HCT116 (cell line): ENCODE results near the gene BTNL2. TPM values are rescaled to one million over a fixed set of nuclear protein-coding genes. Genes with fewer than 3 reads are reported as not detected.

Source experiments
- ATAC-seq: fragments of 200-7000 bp; cut with Tn5 transposase; 2 replicates; pipeline ENCODE4 v1.9.1; 2020; ENCODE audit warnings: mild to moderate bottlenecking, moderate library complexity
- BruUV-seq: library from RNA; stranded (reverse); fragments of 400-500 nt; replicated peaks from 2 replicates; lab custom pipeline; 2021; lab: Mats Ljungman, UMichigan
- CTCF ChIA-PET: fragments of 300-600 bp; sonication (Branson Sonifier 250); formaldehyde crosslinking; loops from one replicate; lab custom pipeline; 2021; ENCODE audit warnings: antibody characterized with exemption; lab: Charles Lee
- POLR2A ChIA-PET: fragments of 300-600, 350-600 bp; sonication (Branson Sonifier 250); formaldehyde crosslinking; loops from one replicate; lab custom pipeline; 2021; ENCODE audit warnings: antibody characterized with exemption; lab: Charles Lee
- RAD21 ChIA-PET, 2 experiments: fragments of 300-600 bp; sonication (Branson Sonifier 250); formaldehyde crosslinking; loops; one replicate each; lab custom pipeline; 2023; ENCODE audit warnings: low total read pairs in 2 of 2; ENCODE audit not compliant: uncharacterized antibody in 2 of 2, unreplicated experiment in 2 of 2, low non-redundant PET in 1 of 2; lab: Charles Lee
- DNase-seq: peaks from one replicate; pipeline ENCODE4 v3.0.0-alpha.2; 2010; ENCODE audit warnings: low read depth, low spot score
- H2AFZ ChIP-seq: fragments of 200-600 bp; shearing (Covaris generic), sonication (generic); 2 replicates; pipeline ENCODE4 v1.6.1; 2017; ENCODE audit warnings: low read depth, mixed run types, mixed read lengths, antibody characterized with exemption, low read length; ENCODE audit not compliant: poor library complexity, severe bottlenecking
- H3K27ac ChIP-seq: 2 replicates; pipeline ENCODE4 v1.5.1; 2012; ENCODE audit warnings: low read depth, low read length
- H3K27me3 ChIP-seq: fragments of 200-600 bp; sonication (generic); 2 replicates; pipeline ENCODE4 v1.6.1; 2016; ENCODE audit warnings: mixed run types, low read length, mixed read lengths; ENCODE audit not compliant: insufficient read depth
- H3K36me3 ChIP-seq, 2 experiments: fragments of 200-500 bp in 1 of 2; fragments of 200-600 bp in 1 of 2; sonication (Bioruptor generic) in 1 of 2; sonication (generic) in 1 of 2; 2 replicates each; pipeline versions ENCODE4 v1.5.1 to v1.6.1; 2014 to 2016; ENCODE audit warnings: low read length in 2 of 2, inconsistent platforms in 1 of 2, mixed read lengths in 1 of 2, mixed run types in 1 of 2; ENCODE audit not compliant: insufficient read depth in 2 of 2, control insufficient read depth in 1 of 2
- H3K4me1 ChIP-seq, 2 experiments: fragments of 200-600 bp in 1 of 2; sonication (generic) in 1 of 2; 2 replicates each; pipeline versions ENCODE4 v1.5.1 to v1.6.1; 2012 to 2017; ENCODE audit warnings: low read length in 2 of 2, inconsistent platforms in 1 of 2, mild to moderate bottlenecking in 1 of 2, mixed read lengths in 1 of 2, mixed run types in 1 of 2, moderate library complexity in 1 of 2; ENCODE audit not compliant: insufficient read depth in 2 of 2, control insufficient read depth in 1 of 2
- H3K4me2 ChIP-seq: fragments of 200-600 bp; sonication (generic); 2 replicates; pipeline ENCODE4 v1.6.1; 2017; ENCODE audit warnings: mixed run types, low read length, mixed read lengths
- H3K4me3 ChIP-seq, 2 experiments: fragments of 200-600 bp in 1 of 2; sonication (generic) in 1 of 2; replicated peaks in 1 of 2; 2 replicates each; pipeline ENCODE4 v1.5.1; 2011 to 2016; ENCODE audit warnings: low read length in 2 of 2, control low read depth in 1 of 2, low read depth in 1 of 2, mild to moderate bottlenecking in 1 of 2, mixed read lengths in 1 of 2, mixed run types in 1 of 2
- H3K79me2 ChIP-seq: fragments of 200-600 bp; sonication (generic); 2 replicates; pipeline ENCODE4 v1.6.1; 2017; ENCODE audit warnings: mild to moderate bottlenecking, mixed run types, low read length, moderate library complexity, mixed read lengths; ENCODE audit not compliant: insufficient read depth
- H3K9ac ChIP-seq: fragments of 200-600 bp; sonication (generic); 2 replicates; pipeline ENCODE4 v1.6.1; 2016; ENCODE audit warnings: low read length, mixed read lengths
- H3K9me2 ChIP-seq: fragments of 200-600 bp; sonication (generic), shearing (Covaris generic); 2 replicates; pipeline ENCODE4 v1.6.1; 2017; ENCODE audit warnings: mixed run types, mild to moderate bottlenecking, moderate library complexity; ENCODE audit not compliant: insufficient read depth
- H3K9me3 ChIP-seq, 2 experiments: fragments of 200-500 bp in 1 of 2; fragments of 200-600 bp in 1 of 2; sonication (Bioruptor generic) in 1 of 2; sonication (generic) in 1 of 2; 2 replicates each; pipeline ENCODE4 v1.6.1; 2014 to 2017; ENCODE audit warnings: low read length in 2 of 2, mixed read lengths in 2 of 2, inconsistent platforms in 1 of 2, low read depth in 1 of 2, mild to moderate bottlenecking in 1 of 2, mixed run types in 1 of 2, moderate library complexity in 1 of 2; ENCODE audit not compliant: control insufficient read depth in 1 of 2, insufficient read depth in 1 of 2
- H4K20me1 ChIP-seq: fragments of 200-600 bp; sonication (generic), shearing (Covaris generic); 2 replicates; pipeline ENCODE4 v1.6.1; 2017; ENCODE audit warnings: mixed run types, mild to moderate bottlenecking, moderate library complexity; ENCODE audit not compliant: insufficient read depth
- CBX3 ChIP-seq: IDR thresholded peaks from 2 replicates; pipeline ENCODE4 v1.6.1; 2012; ENCODE audit warnings: low read depth
- CTCF ChIP-seq, 3 experiments: fragments of 200-600 bp in 1 of 3; sonication (generic) in 1 of 3; IDR thresholded peaks in 2 of 3; conservative IDR thresholded peaks in 1 of 3; 2 replicates each; pipeline ENCODE4 v1.5.1; 2012 to 2017; ENCODE audit warnings: low read depth in 2 of 3, low read length in 2 of 3, antibody characterized with exemption in 1 of 3, borderline replicate concordance in 1 of 3, control low read depth in 1 of 3, mild to moderate bottlenecking in 1 of 3, mixed read lengths in 1 of 3, mixed run types in 1 of 3, moderate library complexity in 1 of 3; ENCODE audit not compliant: insufficient read depth in 1 of 3
- EGR1 ChIP-seq: IDR thresholded peaks from 2 replicates; pipeline ENCODE4 v1.6.1; 2012; ENCODE audit warnings: low read depth
- ELF1 ChIP-seq: IDR thresholded peaks from 2 replicates; pipeline ENCODE4 v1.6.1; 2012; ENCODE audit warnings: low read depth, borderline replicate concordance
- EZH2phosphoT487 ChIP-seq: fragments of 200-600 bp; IDR thresholded peaks from 2 replicates; pipeline ENCODE4 v1.6.1; 2018; ENCODE audit warnings: antibody characterized with exemption, borderline replicate concordance
- FOSL1 ChIP-seq: IDR thresholded peaks from 2 replicates; pipeline ENCODE4 v1.6.1; 2012; ENCODE audit warnings: low read depth
- POLR2A ChIP-seq: IDR thresholded peaks from 2 replicates; pipeline ENCODE4 v1.7.0; 2011; ENCODE audit warnings: borderline replicate concordance; ENCODE audit not compliant: insufficient read depth, insufficient read length; ENCODE audit errors: extremely low read depth
- POLR2AphosphoS5 ChIP-seq: IDR thresholded peaks from 2 replicates; pipeline ENCODE4 v1.6.1; 2011; ENCODE audit warnings: mild to moderate bottlenecking, low read depth, low read length, moderate library complexity
- RAD21 ChIP-seq: IDR thresholded peaks from 2 replicates; pipeline ENCODE4 v1.6.1; 2012; ENCODE audit warnings: low read depth, mild to moderate bottlenecking
- SIN3A ChIP-seq: IDR thresholded peaks from 2 replicates; pipeline ENCODE4 v1.6.1; 2012; ENCODE audit warnings: low read depth
- SP1 ChIP-seq: IDR thresholded peaks from 2 replicates; pipeline ENCODE4 v1.6.1; 2012; ENCODE audit warnings: low read depth
- TCF7L2 ChIP-seq: IDR thresholded peaks from 2 replicates; pipeline ENCODE4 v1.7.0; 2011; ENCODE audit warnings: borderline replicate concordance, inconsistent platforms; ENCODE audit not compliant: insufficient read depth, insufficient read length; ENCODE audit errors: extremely low read depth
- ZFX ChIP-seq: fragments of 450-650 bp; IDR thresholded peaks from 2 replicates; pipeline ENCODE4 v1.6.1; 2017
- ZNF274 ChIP-seq: fragments of 200-500 bp; sonication (Bioruptor generic); IDR thresholded peaks from 2 replicates; pipeline ENCODE4 v1.6.1; 2014; ENCODE audit warnings: mild to moderate bottlenecking, low read depth, low read length, inconsistent platforms
- intact Hi-C: fragments of 100-400 bp; cut with micrococcal nuclease; formaldehyde crosslinking; loops from 2 replicates; pipeline ENCODE4 v1.10.0; 2022
- total RNA-seq: library from RNA; stranded (reverse); gene quantifications from one replicate; pipeline ENCODE4 v1.2.1, GENCODE V29; 2021; ENCODE audit not compliant: unreplicated experiment
- TF ChIP-seq, protein P1 (sequence below): IDR thresholded peaks from 2 replicates; pipeline ENCODE4 v1.6.1; 2012
- TF ChIP-seq, protein P2 (sequence below): IDR thresholded peaks from 2 replicates; pipeline ENCODE4 v1.6.1; 2012; ENCODE audit warnings: low read depth
- TF ChIP-seq, protein P3 (sequence below): IDR thresholded peaks from 2 replicates; pipeline ENCODE4 v1.6.1; 2011; ENCODE audit warnings: mild to moderate bottlenecking, low read length, moderate library complexity; ENCODE audit not compliant: insufficient replicate concordance; ENCODE audit errors: extremely low read depth
- TF ChIP-seq, protein P4 (sequence below): IDR thresholded peaks from 2 replicates; pipeline ENCODE4 v1.6.1; 2012

Gene BTNL2
- total RNA-seq, 1 experiment from 2014 or later = not detected

DNA sequence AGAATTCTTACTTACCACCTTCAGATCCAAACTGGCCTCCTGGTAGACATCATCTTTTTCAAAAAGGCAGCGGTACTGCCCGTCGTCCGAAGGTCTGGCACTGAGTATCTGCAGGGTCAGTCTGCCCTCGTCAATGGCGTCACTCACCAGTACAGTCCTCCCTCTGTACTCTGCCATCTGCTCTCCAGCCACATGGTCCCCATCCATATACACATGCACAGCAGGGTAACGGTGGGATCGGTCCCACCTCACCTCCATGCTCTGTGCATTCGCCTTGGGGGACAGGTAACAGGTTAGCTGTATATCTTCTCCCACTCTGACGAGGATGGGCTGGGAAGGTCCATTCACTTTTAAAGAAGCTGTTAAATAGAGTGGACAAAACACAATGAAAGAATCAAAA lies 11.0 kb downstream of the BTNL2 start:
- DNase-seq = no peak

More for the DNA sequence above, 11.0 kb downstream of the BTNL2 start:
- peaks cover 0 to 7% of the 10 kb centered on the region in 2 experiments; a peak in 2 of 4 replicates for H3K4me1 ChIP-seq
- H3K36me3 ChIP-seq = no peaks in the 10 kb centered on the region
- no peaks in the 10 kb centered on the region for H3K79me2 ChIP-seq
- H3K27ac ChIP-seq = no peak overlapping the region
- H4K20me1 ChIP-seq = no peaks in the 10 kb centered on the region
- no peak overlapping the region for H3K4me3 ChIP-seq
- no TSS peak for BruUV-seq
- POLR2A ChIA-PET = no interaction called here
- CTCF ChIA-PET = no interaction called here
- RAD21 ChIA-PET = no interaction called here
- no peak overlapping the region for H3K4me2 ChIP-seq
- intact Hi-C loops = no loop called here
- H2AFZ ChIP-seq = no peak overlapping the region
- no peaks in the 10 kb centered on the region for H3K9me3 ChIP-seq
- H3K9me2 ChIP-seq = no peaks in the 10 kb centered on the region
- TF ChIP-seq EGR1 = no peak
- no peak for TF ChIP-seq CTCF (IDR thresholded peaks at IDR 0.05 in 2 of 3, conservative IDR thresholded peaks at IDR 0.05 in 1 of 3; ENCODE audit: borderline replicate concordance in 1 of 3, insufficient read depth in 1 of 3, low read depth in 2 of 3, low read length in 2 of 3)
- no peak for TF ChIP-seq POLR2A
- TF ChIP-seq CBX3 = no peak
- no peak for TF ChIP-seq TCF7L2
- no peak for TF ChIP-seq ELF1
- no peak for TF ChIP-seq ZNF274
- no peak for TF ChIP-seq SIN3A
- TF ChIP-seq, protein P1, sequence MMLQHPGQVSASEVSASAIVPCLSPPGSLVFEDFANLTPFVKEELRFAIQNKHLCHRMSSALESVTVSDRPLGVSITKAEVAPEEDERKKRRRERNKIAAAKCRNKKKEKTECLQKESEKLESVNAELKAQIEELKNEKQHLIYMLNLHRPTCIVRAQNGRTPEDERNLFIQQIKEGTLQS = no peak
- TF ChIP-seq FOSL1 = no peak
- no peak for TF ChIP-seq POLR2AphosphoS5
- TF ChIP-seq EZH2phosphoT487 = no peak
- no peak for TF ChIP-seq RAD21
- TF ChIP-seq, protein P2, sequence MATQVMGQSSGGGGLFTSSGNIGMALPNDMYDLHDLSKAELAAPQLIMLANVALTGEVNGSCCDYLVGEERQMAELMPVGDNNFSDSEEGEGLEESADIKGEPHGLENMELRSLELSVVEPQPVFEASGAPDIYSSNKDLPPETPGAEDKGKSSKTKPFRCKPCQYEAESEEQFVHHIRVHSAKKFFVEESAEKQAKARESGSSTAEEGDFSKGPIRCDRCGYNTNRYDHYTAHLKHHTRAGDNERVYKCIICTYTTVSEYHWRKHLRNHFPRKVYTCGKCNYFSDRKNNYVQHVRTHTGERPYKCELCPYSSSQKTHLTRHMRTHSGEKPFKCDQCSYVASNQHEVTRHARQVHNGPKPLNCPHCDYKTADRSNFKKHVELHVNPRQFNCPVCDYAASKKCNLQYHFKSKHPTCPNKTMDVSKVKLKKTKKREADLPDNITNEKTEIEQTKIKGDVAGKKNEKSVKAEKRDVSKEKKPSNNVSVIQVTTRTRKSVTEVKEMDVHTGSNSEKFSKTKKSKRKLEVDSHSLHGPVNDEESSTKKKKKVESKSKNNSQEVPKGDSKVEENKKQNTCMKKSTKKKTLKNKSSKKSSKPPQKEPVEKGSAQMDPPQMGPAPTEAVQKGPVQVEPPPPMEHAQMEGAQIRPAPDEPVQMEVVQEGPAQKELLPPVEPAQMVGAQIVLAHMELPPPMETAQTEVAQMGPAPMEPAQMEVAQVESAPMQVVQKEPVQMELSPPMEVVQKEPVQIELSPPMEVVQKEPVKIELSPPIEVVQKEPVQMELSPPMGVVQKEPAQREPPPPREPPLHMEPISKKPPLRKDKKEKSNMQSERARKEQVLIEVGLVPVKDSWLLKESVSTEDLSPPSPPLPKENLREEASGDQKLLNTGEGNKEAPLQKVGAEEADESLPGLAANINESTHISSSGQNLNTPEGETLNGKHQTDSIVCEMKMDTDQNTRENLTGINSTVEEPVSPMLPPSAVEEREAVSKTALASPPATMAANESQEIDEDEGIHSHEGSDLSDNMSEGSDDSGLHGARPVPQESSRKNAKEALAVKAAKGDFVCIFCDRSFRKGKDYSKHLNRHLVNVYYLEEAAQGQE = no peak
- TF ChIP-seq, protein P3, sequence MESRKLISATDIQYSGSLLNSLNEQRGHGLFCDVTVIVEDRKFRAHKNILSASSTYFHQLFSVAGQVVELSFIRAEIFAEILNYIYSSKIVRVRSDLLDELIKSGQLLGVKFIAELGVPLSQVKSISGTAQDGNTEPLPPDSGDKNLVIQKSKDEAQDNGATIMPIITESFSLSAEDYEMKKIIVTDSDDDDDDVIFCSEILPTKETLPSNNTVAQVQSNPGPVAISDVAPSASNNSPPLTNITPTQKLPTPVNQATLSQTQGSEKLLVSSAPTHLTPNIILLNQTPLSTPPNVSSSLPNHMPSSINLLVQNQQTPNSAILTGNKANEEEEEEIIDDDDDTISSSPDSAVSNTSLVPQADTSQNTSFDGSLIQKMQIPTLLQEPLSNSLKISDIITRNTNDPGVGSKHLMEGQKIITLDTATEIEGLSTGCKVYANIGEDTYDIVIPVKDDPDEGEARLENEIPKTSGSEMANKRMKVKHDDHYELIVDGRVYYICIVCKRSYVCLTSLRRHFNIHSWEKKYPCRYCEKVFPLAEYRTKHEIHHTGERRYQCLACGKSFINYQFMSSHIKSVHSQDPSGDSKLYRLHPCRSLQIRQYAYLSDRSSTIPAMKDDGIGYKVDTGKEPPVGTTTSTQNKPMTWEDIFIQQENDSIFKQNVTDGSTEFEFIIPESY = no peak
- no peak for TF ChIP-seq SP1
- TF ChIP-seq, protein P4, sequence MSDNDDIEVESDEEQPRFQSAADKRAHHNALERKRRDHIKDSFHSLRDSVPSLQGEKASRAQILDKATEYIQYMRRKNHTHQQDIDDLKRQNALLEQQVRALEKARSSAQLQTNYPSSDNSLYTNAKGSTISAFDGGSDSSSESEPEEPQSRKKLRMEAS = no peak
- no peak for TF ChIP-seq ZFX
- TF ChIP-seq, all 23 proteins: peak for 0
- Histone ChIP-seq H3K9ac (no peak overlapping the region), H3K27me3 (no peaks in the 10 kb centered on the region)
- no peak for ATAC-seq
